GM19023 (cell line): ENCODE results near the gene TAS2R13.

Source experiments
- ATAC-seq: cut with Tn5 transposase; IDR thresholded peaks from one replicate; pipeline ENCODE4 v1.9.1; 2021; ENCODE audit warnings: mild to moderate bottlenecking, moderate library complexity; ENCODE audit not compliant: unreplicated experiment

TAS2R13 gene, protein sequence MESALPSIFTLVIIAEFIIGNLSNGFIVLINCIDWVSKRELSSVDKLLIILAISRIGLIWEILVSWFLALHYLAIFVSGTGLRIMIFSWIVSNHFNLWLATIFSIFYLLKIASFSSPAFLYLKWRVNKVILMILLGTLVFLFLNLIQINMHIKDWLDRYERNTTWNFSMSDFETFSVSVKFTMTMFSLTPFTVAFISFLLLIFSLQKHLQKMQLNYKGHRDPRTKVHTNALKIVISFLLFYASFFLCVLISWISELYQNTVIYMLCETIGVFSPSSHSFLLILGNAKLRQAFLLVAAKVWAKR

GRCh38 chr12:10909462-10909861 is at the start of gene TAS2R13:
Gene TAS2R13, minus strand, starts transcription at chr12:10909562. Its CDS starts 264 bp downstream, at chr12:10909298.
- no peak for ATAC-seq

DNA sequence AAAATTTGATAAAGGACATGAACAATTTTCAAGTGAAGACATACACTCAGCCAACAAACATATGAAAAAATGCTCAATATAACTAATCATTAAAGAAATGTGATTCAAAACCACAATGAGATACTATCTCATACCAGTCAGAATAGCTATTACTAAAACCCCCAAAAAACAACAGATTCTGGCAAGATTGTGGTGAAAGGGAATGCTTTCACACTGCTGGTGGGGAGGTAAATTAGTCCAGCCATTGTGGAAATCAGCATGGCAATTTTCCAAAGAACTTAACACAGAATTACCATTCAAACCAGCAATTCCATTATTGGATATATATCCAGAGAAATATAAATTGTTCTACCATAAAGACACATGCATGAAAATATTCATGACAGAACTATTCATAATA is 48.4 kb upstream of the TAS2R13 start:
- ATAC-seq = no peak

DNA sequence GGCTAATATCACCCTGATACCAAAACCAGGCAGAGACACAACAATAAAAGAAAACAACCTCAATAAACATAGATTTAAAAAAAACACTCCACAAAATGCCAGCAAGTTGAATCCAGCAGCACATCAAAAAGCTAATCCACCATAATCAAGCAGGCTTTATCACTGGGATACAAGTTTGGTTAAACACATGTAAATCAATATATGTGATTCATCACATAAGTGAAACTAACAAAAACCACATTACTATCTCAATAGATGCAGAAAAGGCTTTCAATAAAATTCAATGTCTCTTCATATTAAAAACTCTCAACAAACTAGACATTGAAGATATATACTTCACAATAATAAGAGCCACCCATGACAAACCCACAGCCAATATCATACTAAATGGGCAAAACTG is 46.7 kb upstream of the TAS2R13 start:
- ATAC-seq = no peak

GRCh38 chr12:10952645-10953044 is 43.3 kb upstream of the TAS2R13 start:
- no peak for ATAC-seq

DNA sequence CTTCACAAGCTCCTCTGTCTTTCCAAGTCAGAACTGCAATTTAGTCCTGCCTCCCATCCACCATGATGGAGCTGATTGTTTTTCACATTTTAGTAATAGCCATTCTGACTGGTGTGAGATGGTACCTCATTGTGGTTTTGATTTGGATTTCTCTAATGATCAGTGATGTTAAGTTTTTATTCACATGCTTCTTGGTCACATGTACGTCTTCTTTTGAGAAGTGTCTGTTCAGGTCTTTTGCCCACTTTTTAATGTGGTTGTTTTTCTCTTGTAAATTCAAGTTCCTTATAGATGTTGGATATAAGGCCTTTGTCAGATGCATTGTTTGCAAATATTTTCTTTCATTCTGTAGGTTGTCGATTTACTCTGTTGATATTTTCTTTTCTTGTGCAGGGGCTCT is 33.8 kb upstream of the TAS2R13 start:
- no peak for ATAC-seq

DNA sequence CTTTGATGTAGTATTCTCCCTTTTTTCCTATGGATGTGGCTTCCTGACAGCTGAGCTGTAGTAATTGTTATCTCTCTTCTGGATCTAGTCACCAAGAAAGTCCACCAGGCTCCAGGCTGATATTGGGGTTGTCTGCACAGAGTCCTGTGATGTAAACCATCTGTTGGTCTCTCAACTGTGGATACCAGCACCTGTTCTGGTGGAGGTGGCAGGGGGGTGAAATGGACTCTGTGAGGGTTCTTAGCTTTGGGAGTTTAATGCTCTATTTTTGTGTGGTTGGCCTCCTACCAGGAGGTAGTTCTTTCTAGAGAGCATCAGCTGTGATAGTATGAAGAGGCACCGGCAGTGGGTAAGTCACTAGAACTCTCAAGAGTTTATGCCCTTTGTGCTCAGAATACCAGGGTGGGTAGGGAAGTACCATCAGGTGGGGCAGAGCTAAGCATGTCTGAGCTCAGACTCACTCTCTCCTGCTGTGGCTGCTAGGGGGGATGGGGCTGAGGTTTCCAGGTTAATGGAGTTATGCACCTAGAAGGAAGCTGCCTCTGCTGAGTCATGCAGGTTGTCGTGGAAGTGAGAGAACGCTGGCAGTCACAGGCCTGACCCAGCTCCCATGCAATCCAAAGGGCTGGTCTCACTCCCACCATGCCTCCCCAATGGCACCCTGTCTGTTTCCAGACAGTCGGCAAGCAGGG is 32.7 kb upstream of the TAS2R13 start:
- ATAC-seq = no peak

DNA sequence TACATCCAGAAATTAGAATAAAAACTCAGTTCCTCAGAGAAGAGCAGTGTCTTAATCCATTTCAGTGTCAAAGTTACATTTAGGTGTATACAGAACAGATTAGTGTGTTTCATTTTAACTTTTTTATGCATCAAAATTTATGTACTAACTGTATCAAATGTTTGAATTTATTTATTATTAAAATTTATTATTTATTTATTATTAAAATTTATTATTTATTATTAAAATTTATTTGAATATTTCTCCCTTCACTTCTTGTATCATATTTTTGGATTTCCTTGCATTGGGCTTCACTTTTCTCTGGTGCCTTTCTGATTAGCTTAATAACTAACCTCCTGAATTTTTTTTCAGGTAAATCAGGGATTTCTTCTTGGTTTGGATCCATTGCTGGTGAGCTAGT is 32.0 kb upstream of the TAS2R13 start:
- no peak for ATAC-seq

GRCh38 chr12:10940389-10940788 is 31.0 kb upstream of the TAS2R13 start:
- no peak for ATAC-seq

- no peak for ATAC-seq
Measured at GRCh38 chr12:10939163-10939562, 29.8 kb upstream of the TAS2R13 start, which contains the start of gene TAS2R14. Gene TAS2R14, minus strand, starts transcription at chr12:10939263. Its CDS starts 56 bp downstream, at chr12:10939207.

- no peak for ATAC-seq
Measured at GRCh38 chr12:10936506-10936905, 27.1 kb upstream of the TAS2R13 start.

DNA sequence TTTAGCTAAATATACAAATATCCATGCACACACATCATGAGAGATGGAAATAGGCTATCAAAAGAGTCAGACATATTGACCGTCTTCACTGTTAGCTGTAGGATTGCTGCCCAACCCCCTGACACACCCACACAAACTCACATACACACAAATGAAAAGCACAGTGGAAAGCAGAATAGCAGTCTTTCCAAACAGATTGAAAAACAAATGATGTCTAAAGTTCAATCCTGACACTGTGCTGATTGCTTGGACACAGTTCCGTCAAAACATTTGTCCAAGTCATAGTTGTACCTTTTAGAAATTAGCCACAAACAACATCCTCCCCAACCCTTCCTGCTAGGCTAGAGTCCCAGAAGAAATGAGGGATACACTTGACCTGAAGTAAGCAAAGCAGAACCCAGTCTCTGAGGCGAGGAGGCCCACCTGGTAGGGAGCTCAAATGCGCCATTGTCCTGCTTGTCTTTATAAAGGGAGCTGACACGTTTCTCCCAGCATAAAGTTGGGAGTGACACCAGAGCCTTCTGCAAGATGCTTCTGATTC is 19.5 kb upstream of the TAS2R13 start, which contains the start of gene PRH2:
Gene PRH2 (plus strand): TSS at position 491 of the 541 bp plus-strand sequence. CDS start 38 bp downstream, at position 529.
- no peak for ATAC-seq

DNA sequence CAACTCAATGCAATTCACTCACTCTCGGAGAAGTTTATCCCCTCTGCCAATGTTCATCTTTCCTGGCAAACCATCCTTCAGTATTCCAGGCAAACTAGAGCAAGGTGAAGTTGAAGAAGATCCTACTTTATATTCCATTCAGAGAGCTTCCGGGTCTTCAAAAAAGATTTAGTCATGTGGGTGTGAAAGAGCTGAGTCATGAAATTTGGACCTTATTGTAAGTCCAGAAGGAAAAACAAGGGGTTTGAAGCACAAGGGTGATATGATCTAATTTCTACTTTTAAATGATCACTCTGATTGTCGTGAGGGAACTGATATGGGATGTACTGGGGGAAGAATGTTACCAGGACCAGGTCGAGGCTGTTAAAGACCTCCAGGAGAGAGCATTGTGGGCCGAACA is 16.9 kb upstream of the TAS2R13 start:
- ATAC-seq = no peak

GRCh38 chr12:10919809-10920208 is 10.4 kb upstream of the TAS2R13 start:
- ATAC-seq = no peak

DNA sequence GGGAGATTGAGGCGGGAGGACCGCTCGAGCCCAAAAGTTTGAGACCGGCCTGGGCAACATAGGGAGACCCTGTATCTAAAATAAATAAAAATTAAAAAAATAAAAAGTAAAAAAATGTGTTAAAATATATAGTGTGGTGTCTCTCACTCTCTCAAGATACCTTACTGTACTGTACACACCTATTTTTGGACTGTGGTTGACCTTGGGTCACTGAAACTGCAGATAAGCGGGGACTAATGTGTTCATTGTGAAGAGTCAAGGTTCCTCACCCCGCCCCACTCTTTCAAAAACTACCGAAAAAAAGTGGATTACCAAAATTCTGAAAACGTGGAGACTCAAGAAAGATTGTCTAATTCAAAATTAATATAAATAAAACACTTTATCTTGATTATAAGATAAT is 1.0 kb upstream of the TAS2R13 start:
- ATAC-seq = no peak

- no peak for ATAC-seq
Measured at GRCh38 chr12:10904686-10905085, 4.7 kb downstream of the TAS2R13 start.

GRCh38 chr12:10901427-10901826 is 7.9 kb downstream of the TAS2R13 start:
- no peak for ATAC-seq

DNA sequence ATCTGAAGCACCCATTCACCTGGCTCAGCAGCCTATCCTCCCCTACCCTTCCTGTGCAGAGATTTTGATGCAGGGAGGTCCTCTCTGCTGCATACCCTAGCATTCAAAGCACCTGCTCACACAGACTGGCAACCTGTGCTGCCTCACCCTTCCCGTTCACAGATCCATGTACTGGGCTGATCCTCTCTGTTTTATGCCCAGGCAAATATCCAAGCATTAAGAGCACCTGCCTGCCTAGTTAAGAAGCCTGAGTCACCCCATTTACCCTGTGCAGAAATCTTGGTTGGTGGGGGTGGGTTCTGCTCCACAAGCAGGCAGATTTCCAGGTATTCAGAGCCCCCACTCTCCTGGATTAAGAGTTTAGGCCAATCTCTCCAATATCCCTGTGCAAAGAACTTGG is 8.4 kb downstream of the TAS2R13 start:
- no peak for ATAC-seq

DNA sequence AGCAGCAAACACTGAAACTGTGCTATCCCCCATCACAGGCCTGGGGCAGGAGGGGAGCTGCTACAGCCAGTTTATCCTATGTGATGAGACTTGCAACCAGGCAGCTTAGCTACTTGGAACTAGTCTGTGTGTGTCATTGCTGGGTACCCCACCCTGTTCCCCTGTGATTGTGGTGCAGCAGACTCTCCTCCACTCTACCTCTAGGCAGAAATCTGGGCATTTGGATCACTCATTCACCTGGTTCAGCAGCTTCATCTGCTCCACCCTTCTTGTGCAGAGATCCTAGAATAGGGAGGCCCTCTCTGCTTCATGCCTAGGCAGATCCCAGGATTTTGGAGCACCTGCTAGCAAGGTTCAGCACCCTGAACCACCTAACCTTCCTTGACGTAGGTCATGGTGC is 8.8 kb downstream of the TAS2R13 start:
- ATAC-seq = no peak

DNA sequence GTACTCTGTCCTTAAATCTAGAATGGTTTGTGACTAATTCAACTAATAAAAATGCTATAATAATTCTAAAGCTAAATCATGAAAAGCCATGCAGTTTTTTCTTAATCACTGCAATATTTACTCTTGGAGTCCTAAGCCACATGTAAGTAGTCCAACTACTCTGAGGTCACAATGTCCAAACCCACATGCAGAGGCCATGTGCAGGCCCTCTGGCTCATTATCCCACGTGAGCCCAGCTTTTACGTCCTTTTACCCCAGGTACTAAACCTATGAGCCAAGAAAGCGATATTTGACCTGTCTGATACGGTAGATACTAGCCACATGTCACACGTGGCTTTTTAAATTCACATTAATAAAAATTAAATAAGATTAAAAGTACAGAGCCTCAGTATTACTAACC is 12.5 kb downstream of the TAS2R13 start:
- ATAC-seq = no peak

DNA sequence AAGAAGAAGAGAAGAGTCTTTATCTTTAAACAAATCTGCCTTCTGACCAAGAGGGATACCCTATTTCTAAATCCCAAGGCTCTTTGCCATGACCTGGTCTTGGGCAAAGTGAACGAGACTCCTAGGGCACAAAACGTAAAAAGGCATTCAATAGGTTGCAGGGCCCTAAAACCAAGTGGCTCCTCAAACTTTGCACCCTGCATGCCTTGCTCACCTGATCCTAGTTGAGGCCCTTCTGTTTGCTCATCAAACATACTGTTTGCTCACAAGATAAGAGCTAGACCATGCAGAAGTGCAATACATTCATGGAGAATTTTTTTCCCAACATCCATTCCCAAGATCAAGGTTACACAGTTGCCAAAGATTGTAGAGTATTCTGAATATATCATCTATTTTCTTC is 17.4 kb downstream of the TAS2R13 start:
- no peak for ATAC-seq

DNA sequence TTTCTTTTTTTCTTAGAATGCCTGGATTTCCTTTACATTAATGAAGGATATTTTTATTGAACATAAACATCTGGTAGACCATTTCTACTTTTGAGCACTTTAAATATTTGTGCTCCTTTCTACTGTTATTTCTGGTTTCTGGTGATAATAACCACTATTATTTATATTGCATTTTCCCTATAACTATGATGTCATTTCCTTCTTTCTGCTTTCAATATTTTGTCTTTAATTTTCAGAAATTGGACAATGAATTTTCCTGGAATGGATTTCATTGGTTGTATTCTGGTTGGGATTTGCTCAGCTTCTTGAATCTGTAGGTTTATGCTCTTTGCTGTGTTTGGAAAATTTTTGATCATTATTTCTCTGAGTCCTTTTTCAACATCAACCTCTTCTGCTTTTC is 20.1 kb downstream of the TAS2R13 start:
- ATAC-seq = no peak

- ATAC-seq = no peak
Measured at GRCh38 chr12:10884086-10884725, 25.2 kb downstream of the TAS2R13 start, which contains the start of gene PRH1. Gene PRH1, minus strand, starts transcription at chr12:10884255. Its CDS starts 38 bp downstream, at chr12:10884217.
